ENCODE results near the gene RPRD1A. TPM values are rescaled to one million over a fixed set of nuclear protein-coding genes. Genes with fewer than 3 reads are reported as not detected.

The RPRD1A gene
- total RNA-seq, 1 donor, result 34.3 TPM

DNA sequence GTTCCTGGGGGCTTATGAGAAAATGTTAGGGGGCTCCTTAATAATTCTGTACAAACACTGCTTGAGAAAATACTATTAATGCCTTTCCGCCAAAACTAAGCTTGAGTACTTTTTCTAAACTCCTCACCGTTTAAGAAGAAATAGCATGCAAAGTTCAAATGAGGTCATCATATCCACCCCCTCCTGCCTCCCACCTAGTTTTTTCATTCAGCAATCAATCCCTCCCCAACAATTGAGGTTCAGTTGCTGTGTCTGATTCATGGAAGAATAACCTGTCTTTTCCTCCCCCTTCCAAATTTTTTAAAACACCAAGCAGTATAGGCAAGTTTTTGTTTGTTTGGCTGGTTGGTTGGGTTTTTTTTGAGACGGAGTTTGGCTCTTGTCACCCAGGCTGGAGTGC is 119.3 kb downstream of the RPRD1A start:
- H3K4me1 ChIP-seq (ENCODE audit: insufficient read depth, low read length), result peaks cover 7% of the 10 kb centered on the region
- H3K27me3 ChIP-seq (ENCODE audit: insufficient read depth, low read length), result peaks cover 14% of the 10 kb centered on the region
- no peaks in the 10 kb centered on the region for H3K9me3 ChIP-seq (ENCODE audit: low read depth, low read length)
- no peak overlapping the region for H3K4me3 ChIP-seq (ENCODE audit: low read length)

GRCh38 chr18:35942661-35943060 is 124.7 kb downstream of the RPRD1A start:
- Histone ChIP-seq H3K9me3 (ENCODE audit: low read depth, low read length) (no peaks in the 10 kb centered on the region), H3K4me1 (ENCODE audit: insufficient read depth, low read length) (no peaks in the 10 kb centered on the region), H3K4me3 (ENCODE audit: low read length) (no peak overlapping the region), H3K27me3 (ENCODE audit: insufficient read depth, low read length) (peaks cover 4% of the 10 kb centered on the region)

DNA sequence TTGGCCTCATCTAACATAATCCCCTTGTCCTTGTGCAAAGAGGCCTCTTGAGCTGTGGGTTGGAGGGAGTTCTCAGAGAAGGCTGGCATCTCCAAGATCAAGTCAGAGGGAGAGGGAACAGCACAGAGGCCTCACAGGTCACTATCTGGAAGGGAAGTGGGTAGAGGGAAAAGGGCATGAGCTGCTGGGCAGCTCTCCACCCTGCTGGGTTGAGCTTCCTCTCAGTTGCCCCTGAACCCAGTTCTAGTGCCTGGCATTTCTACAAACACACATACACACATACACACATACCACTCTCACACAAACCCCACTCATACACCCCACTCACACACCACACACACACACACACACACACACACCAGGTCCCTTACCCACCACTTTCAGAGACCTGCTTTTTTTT is 125.2 kb downstream of the RPRD1A start:
- Histone ChIP-seq H3K27me3 (ENCODE audit: insufficient read depth, low read length) (peaks cover 4% of the 10 kb centered on the region), H3K4me3 (ENCODE audit: low read length) (no peak overlapping the region), H3K9me3 (ENCODE audit: low read depth, low read length) (no peaks in the 10 kb centered on the region), H3K4me1 (ENCODE audit: insufficient read depth, low read length) (no peaks in the 10 kb centered on the region)

DNA sequence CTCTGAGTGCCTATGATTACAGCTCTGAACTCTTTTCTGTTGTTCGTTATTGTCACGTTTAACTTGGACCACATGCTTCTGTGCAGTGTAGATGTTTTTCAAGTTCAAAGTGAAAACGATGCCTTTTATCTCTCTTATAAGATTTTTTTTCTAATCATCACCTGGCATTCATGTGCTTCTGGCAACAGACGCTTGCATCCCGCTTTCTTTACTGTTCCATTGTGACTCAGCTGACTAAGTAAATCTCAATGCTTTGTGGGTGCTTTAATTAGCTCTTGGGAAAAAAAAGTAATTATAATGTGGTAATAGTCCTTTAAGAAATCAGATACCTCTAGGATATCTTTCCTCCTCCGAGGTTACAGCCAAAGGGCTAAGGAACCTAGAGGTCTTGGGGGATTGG is 126.1 kb downstream of the RPRD1A start:
- H3K27me3 ChIP-seq (ENCODE audit: insufficient read depth, low read length), result peaks cover 4% of the 10 kb centered on the region
- no peak overlapping the region for H3K4me3 ChIP-seq (ENCODE audit: low read length)
- H3K4me1 ChIP-seq (ENCODE audit: insufficient read depth, low read length), result no peaks in the 10 kb centered on the region
- H3K9me3 ChIP-seq (ENCODE audit: low read depth, low read length), result no peaks in the 10 kb centered on the region

Other genes with a start within 250 kb of the RPRD1A start
- 18.1 TPM for gene SLC39A6, start 61.8 kb upstream of the RPRD1A start, total RNA-seq
- 198 TPM for gene ELP2, start 62.3 kb upstream of the RPRD1A start, total RNA-seq
- gene MOCOS, start 119.9 kb upstream of the RPRD1A start, total RNA-seq, result under 0.01 TPM
- not detected for gene FHOD3, start 230.2 kb upstream of the RPRD1A start, total RNA-seq

Measured in mononuclear cell (primary cell).